ENCODE results near the gene GPR157. TPM values are rescaled to one million over a fixed set of nuclear protein-coding genes. Genes with fewer than 3 reads are reported as not detected.
"Not testable (repeated sequence)": the region's sequence is repeated elsewhere in the genome, so short reads cannot be mapped to it uniquely, and the experiment has no call there.

Gene GPR157
- total RNA-seq, 4 donors from 2014 or later = 6.4 to 14.3 (median 9.8) TPM

DNA sequence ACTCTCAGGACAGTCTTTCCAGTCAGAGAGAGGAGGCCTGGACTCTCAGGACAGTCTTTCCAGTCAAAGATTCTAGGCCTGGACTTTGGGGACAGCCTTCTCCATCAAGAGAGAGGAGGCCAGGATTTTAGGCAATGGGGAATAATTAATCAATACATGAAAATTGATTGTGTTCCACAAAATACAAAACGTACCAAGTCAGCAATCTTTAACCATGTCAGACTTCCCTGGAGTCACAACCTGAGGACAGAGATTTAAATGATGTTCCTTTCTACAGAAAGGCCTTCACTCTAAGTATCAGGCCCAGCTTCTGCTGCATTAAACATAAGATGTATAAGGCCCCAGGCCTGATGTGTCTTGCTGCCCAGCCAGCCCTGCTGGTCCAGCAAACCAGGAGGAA is 27.0 kb upstream of the GPR157 start:
- TF ChIP-seq POLR2AphosphoS5 (IDR thresholded peaks at IDR 0.05) (no peak), POLR2A (IDR thresholded peaks at IDR 0.05) (no peak), EP300 (IDR thresholded peaks at IDR 0.05; ENCODE audit: low read depth) (no peak)
- TF ChIP-seq, protein P1, sequence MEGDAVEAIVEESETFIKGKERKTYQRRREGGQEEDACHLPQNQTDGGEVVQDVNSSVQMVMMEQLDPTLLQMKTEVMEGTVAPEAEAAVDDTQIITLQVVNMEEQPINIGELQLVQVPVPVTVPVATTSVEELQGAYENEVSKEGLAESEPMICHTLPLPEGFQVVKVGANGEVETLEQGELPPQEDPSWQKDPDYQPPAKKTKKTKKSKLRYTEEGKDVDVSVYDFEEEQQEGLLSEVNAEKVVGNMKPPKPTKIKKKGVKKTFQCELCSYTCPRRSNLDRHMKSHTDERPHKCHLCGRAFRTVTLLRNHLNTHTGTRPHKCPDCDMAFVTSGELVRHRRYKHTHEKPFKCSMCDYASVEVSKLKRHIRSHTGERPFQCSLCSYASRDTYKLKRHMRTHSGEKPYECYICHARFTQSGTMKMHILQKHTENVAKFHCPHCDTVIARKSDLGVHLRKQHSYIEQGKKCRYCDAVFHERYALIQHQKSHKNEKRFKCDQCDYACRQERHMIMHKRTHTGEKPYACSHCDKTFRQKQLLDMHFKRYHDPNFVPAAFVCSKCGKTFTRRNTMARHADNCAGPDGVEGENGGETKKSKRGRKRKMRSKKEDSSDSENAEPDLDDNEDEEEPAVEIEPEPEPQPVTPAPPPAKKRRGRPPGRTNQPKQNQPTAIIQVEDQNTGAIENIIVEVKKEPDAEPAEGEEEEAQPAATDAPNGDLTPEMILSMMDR (IDR thresholded peaks at IDR 0.05) = no peak
- no peaks in the 10 kb centered on the region for H3K4me1 ChIP-seq
- no peaks in the 10 kb centered on the region for H3K36me3 ChIP-seq
- H3K27ac ChIP-seq = no peak overlapping the region
- 92% methylated on average over 1 of the region's 1 CpG; no CpG with 5 or more reads in 1 of the 2 donors for WGBS, 2 donors (ENCODE audit: low coverage in 1 of 2)
- in situ Hi-C loops (cut with MboI; ENCODE audit: low pct_ligation_motif_present in 1 of 4, low pct_unique_long_range_greater_than_20kb in 1 of 4, low sequenced_read_pairs in 3 of 4) (no loop called here), intact Hi-C loops (cut with DNase I; ENCODE audit: low total_unique reads) (no loop called here)
- no peaks in the 10 kb centered on the region for H3K27me3 ChIP-seq
- H3K9me3 ChIP-seq = no peaks in the 10 kb centered on the region
- DNase-seq = no peak
- H3K4me3 ChIP-seq = no peak overlapping the region

DNA sequence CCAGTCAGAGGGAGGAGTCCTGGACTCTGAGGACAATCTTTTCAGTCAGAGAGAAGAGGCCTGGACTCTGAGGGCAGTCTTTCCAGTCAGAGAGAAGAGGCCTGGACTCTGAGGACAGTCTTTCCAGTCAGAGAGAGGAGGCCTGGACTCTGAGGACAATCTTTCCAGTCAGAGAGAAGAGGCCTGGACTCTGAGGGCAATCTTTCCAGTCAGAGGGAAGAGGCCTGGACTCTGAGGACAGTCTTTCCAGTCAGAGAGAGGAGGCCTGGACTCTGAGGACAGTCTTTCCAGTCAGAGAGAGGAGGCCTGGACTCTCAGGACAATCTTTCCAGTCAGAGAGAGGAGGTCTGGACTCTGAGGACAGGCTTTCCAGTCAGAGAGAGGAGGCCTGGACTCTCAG is 26.5 kb upstream of the GPR157 start:
- H3K4me3 ChIP-seq; H3K9me3 ChIP-seq; H3K4me1 ChIP-seq; DNase-seq; H3K27me3 ChIP-seq; in situ Hi-C loops (cut with MboI; ENCODE audit: low pct_ligation_motif_present in 1 of 4, low pct_unique_long_range_greater_than_20kb in 1 of 4, low sequenced_read_pairs in 3 of 4); H3K36me3 ChIP-seq; H3K27ac ChIP-seq; intact Hi-C loops (cut with DNase I; ENCODE audit: low total_unique reads): not testable (repeated sequence)

DNA sequence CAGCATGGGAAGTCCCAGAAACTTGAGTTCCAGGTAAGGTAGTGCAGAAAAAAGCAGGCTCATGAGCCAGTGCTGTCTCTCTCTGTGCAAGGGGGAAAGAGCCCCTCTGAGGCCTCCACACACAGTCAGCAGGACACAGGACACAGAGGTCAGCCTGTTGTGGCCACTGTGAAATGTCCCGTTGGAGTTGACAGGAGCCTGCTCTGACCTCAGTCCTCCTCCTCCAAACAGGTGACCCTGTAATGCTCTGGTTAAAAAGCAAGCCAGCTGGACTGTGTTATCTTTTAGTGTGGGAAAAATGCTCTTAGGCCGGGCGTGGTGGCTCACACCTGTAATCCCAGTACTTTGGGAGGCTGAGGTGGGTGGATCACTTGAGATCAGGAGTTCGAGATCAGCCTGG is 24.2 kb upstream of the GPR157 start:
- Histone ChIP-seq H3K4me3 (no peak overlapping the region), H3K27me3 (no peaks in the 10 kb centered on the region), H3K36me3 (no peaks in the 10 kb centered on the region), H3K4me1 (peaks cover 0 to 5% (median 0%) of the 10 kb centered on the region in 4 donors), H3K27ac (no peak overlapping the region), H3K9me3 (no peaks in the 10 kb centered on the region)
- in situ Hi-C loops (cut with MboI; ENCODE audit: low pct_ligation_motif_present in 1 of 4, low pct_unique_long_range_greater_than_20kb in 1 of 4, low sequenced_read_pairs in 3 of 4) = no loop called here
- 92% methylated on average over 4 of the region's 4 CpGs; no CpG with 5 or more reads in 1 of the 2 donors for WGBS, 2 donors (ENCODE audit: low coverage in 1 of 2)
- DNase-seq = no peak
- TF ChIP-seq EP300 (IDR thresholded peaks at IDR 0.05; ENCODE audit: low read depth) (no peak), POLR2AphosphoS5 (IDR thresholded peaks at IDR 0.05) (no peak), POLR2A (IDR thresholded peaks at IDR 0.05) (no peak)
- TF ChIP-seq, protein P1 (IDR thresholded peaks at IDR 0.05) = no peak
- intact Hi-C loops (cut with DNase I; ENCODE audit: low total_unique reads) = no loop called here

DNA sequence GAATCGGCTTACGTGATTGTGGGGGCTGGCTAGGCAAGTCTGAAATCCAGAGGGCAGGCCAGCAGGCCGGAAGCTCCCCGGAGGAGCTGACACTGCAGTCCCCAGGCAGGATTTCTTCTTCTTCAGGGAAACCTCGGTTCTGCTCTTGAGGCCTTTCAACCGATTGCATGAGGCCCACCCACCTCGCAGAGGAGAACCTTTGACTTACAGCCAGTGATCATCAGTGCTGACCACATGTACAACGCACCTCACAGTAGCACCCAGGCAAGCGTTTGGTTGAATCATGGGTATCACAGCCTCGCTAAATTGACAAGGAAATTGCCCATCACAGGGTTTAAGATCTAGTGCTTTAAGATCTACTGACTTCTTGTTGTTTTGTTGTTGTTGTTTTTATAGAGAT is 23.6 kb upstream of the GPR157 start:
- Histone ChIP-seq H3K9me3 (no peaks in the 10 kb centered on the region), H3K4me1 (peaks cover 0 to 5% (median 0%) of the 10 kb centered on the region in 4 donors), H3K36me3 (no peaks in the 10 kb centered on the region), H3K27me3 (no peaks in the 10 kb centered on the region), H3K27ac (no peak overlapping the region), H3K4me3 (no peak overlapping the region)
- in situ Hi-C loops (cut with MboI; ENCODE audit: low pct_ligation_motif_present in 1 of 4, low pct_unique_long_range_greater_than_20kb in 1 of 4, low sequenced_read_pairs in 3 of 4) = no loop called here
- intact Hi-C loops (cut with DNase I; ENCODE audit: low total_unique reads) = no loop called here
- WGBS, 2 donors (ENCODE audit: low coverage in 1 of 2) = 60 to 94% methylated on average over 1 to 10 of the region's 10 CpGs
- DNase-seq = no peak
- TF ChIP-seq, protein P1 (IDR thresholded peaks at IDR 0.05) = no peak
- TF ChIP-seq POLR2AphosphoS5 (IDR thresholded peaks at IDR 0.05) (no peak), EP300 (IDR thresholded peaks at IDR 0.05; ENCODE audit: low read depth) (no peak), POLR2A (IDR thresholded peaks at IDR 0.05) (no peak)

DNA sequence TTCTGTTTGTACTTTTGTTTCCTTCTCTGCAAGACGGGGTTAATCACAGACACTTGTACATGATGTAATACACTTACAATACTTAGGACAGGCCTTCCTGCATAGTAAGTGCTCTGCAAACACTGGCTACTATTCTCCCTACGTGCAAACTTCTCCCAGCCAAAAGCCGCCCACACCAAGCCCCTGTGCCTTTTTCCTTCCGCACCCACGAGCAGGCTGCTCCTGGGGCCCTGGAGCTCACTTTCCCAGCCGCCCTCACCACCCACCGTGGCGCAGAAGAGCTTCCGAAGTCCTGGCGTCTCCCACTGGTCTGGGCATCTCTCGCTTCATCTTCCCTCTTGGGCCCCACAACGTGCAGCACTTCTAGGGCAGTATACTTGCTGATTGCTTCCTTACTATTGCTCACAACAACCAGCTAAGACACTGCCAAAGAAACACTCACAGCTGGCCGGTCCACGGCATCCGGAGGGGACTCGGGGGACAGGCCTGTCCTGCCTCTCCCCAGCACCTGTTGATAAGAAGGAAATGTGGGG is 22.5 kb upstream of the GPR157 start:
- intact Hi-C loops (cut with DNase I; ENCODE audit: low total_unique reads) = no loop called here
- Histone ChIP-seq H3K9me3 (no peaks in the 10 kb centered on the region), H3K4me1 (peaks cover 0 to 5% (median 0%) of the 10 kb centered on the region in 4 donors), H3K27ac (peak overlapping the region; percentile 28 to 43 (median 33)), H3K27me3 (no peaks in the 10 kb centered on the region), H3K4me3 (no peak overlapping the region), H3K36me3 (no peaks in the 10 kb centered on the region)
- WGBS, 2 donors (ENCODE audit: low coverage in 1 of 2) = 54 to 71% methylated on average over 5 to 16 of the region's 16 CpGs
- TF ChIP-seq POLR2AphosphoS5 (IDR thresholded peaks at IDR 0.05) (no peak), EP300 (IDR thresholded peaks at IDR 0.05; ENCODE audit: low read depth) (no peak), POLR2A (IDR thresholded peaks at IDR 0.05) (no peak)
- TF ChIP-seq, protein P1 (IDR thresholded peaks at IDR 0.05) = no peak
- in situ Hi-C loops (cut with MboI; ENCODE audit: low pct_ligation_motif_present in 1 of 4, low pct_unique_long_range_greater_than_20kb in 1 of 4, low sequenced_read_pairs in 3 of 4) = no loop called here
- DNase-seq = no peak

Measured in transverse colon (tissue), 4 donors.